Thyroid gland (tissue), 4 donors: ENCODE results near the gene PRR20G.

Experiments used
- CTCF ChIP-seq, 6 experiments: fragments of 200-600 bp in 3 of 6; fragments of 450-650 bp in 3 of 6; sonication (generic) in 3 of 6; IDR thresholded peaks; one replicate each; pipeline ENCODE4 v1.5.1; 2016 to 2019; ENCODE audit warnings: antibody characterized with exemption in 6 of 6, mild to moderate bottlenecking in 2 of 6, inconsistent platforms in 1 of 6, moderate library complexity in 1 of 6
- POLR2A ChIP-seq, 2 donors: fragments of 450-650 bp; IDR thresholded peaks; one replicate each; pipeline ENCODE4 v1.6.1; 2017; ENCODE audit warnings: antibody characterized with exemption in 2 of 2, mild to moderate bottlenecking in 2 of 2, moderate library complexity in 1 of 2

- no peak for TF ChIP-seq POLR2A (IDR thresholded peaks at IDR 0.05)
- no peak for TF ChIP-seq CTCF (IDR thresholded peaks at IDR 0.05)
Measured at GRCh38 chr3:127273206-127273605, 14.6 kb downstream of the PRR20G start.
